SU-DHL-6 (cell line): ENCODE data around the gene PIGS.

ENCODE experiments used
- EZH2phosphoT487 ChIP-seq: fragments of 200-600 bp; sonication (generic), shearing (Covaris generic); conservative IDR thresholded peaks from 2 replicates; pipeline ENCODE4 v1.6.1; 2018; ENCODE audit warnings: mild to moderate bottlenecking, antibody characterized with exemption, low read length, moderate library complexity, mixed read lengths
- TF ChIP-seq, protein P1 (sequence below): fragments of 200-600 bp; sonication (generic); IDR thresholded peaks from one replicate; pipeline ENCODE4 v1.5.1; 2017; ENCODE audit warnings: antibody characterized with exemption, mild to moderate bottlenecking, low read length, moderate library complexity; ENCODE audit not compliant: insufficient read depth, poor library complexity, severe bottlenecking

DNA sequence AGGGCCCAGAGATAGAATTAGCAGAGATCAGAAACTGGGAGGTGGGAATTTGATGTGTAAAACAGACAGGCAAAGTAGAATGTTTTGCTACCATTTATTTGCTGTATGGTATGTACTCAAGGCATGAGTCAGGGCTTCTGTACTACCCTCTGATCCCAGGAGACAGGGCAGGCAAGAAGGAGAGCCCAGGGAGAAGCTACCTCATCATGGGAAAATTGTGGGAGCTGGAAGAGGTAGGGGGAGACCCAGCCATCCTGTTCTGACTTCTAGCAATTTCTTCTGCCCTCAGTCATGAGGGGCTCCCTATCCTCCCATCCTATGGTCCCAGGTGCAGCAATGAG is 1.7 kb upstream of the PIGS start:
- TF ChIP-seq, protein P1, sequence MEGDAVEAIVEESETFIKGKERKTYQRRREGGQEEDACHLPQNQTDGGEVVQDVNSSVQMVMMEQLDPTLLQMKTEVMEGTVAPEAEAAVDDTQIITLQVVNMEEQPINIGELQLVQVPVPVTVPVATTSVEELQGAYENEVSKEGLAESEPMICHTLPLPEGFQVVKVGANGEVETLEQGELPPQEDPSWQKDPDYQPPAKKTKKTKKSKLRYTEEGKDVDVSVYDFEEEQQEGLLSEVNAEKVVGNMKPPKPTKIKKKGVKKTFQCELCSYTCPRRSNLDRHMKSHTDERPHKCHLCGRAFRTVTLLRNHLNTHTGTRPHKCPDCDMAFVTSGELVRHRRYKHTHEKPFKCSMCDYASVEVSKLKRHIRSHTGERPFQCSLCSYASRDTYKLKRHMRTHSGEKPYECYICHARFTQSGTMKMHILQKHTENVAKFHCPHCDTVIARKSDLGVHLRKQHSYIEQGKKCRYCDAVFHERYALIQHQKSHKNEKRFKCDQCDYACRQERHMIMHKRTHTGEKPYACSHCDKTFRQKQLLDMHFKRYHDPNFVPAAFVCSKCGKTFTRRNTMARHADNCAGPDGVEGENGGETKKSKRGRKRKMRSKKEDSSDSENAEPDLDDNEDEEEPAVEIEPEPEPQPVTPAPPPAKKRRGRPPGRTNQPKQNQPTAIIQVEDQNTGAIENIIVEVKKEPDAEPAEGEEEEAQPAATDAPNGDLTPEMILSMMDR, result no peak
- no peak for TF ChIP-seq EZH2phosphoT487
